ENCODE measurements around the gene PRSS57.

DNA sequence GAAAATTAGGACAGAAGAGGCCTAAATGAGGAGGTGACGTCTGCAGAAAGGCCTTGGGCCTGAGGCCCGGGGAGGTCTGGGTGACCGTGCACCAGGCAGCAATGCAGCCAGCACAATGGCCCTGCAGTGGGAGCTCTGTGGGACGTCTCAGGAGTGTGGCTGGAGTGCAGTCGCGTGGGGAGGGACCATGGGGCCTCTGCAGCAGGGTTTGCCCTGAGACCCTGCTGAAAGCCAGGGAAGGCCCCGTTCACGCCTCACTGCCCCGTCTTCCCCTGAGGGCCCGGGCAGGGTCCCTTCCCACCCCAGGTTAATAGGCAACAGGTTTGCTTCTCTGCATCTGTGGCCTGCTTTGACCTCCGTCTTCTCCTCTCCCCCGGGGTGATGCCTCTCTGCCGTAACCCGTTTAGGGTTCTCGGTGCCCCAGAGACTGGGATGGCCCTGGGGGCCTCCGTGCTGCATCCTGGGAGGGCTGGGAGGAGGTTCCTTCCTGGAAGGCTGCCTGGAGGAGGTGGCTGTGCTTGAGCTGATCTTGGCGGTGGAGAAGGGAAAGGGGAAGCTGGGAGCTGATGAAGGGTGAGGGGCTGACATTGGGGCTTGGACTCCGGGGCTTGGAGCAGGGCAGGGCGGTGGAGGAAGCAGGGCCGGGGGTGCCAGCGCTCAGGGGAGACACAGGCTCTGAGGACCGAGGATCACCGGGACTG lies 23.1 kb upstream of the PRSS57 start:
- no peak for TF ChIP-seq ARNTL (CRISPR knock-in tag; IDR thresholded peaks at IDR 0.05; ENCODE audit: borderline replicate concordance, low read depth)
- TF ChIP-seq TCF4 (CRISPR knock-in tag; IDR thresholded peaks at IDR 0.05; ENCODE audit: borderline replicate concordance) = no peak
- TF ChIP-seq, protein P1, sequence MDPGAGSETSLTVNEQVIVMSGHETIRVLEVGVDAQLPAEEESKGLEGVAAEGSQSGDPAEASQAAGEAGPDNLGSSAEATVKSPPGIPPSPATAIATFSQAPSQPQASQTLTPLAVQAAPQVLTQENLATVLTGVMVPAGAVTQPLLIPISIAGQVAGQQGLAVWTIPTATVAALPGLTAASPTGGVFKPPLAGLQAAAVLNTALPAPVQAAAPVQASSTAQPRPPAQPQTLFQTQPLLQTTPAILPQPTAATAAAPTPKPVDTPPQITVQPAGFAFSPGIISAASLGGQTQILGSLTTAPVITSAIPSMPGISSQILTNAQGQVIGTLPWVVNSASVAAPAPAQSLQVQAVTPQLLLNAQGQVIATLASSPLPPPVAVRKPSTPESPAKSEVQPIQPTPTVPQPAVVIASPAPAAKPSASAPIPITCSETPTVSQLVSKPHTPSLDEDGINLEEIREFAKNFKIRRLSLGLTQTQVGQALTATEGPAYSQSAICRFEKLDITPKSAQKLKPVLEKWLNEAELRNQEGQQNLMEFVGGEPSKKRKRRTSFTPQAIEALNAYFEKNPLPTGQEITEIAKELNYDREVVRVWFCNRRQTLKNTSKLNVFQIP (CRISPR knock-in tag; IDR thresholded peaks at IDR 0.05; ENCODE audit: borderline replicate concordance, low read depth) = no peak
- TF ChIP-seq ZNF8 (CRISPR knock-in tag; IDR thresholded peaks at IDR 0.05) = no peak
- no peak for TF ChIP-seq ZFP30 (CRISPR knock-in tag; IDR thresholded peaks at IDR 0.05)
- TF ChIP-seq PPARA (CRISPR knock-in tag; IDR thresholded peaks at IDR 0.05; ENCODE audit: borderline replicate concordance) = no peak
